Activated CD4-positive, alpha-beta T cell treated with anti-CD3 and anti-CD28 coated beads, Interleukin-2, amount 10 ng/mL, durations not matched to agents 7 days and 5 days (primary cell): Measurements from ENCODE around the gene SPRN. TPM values are rescaled to one million over a fixed set of nuclear protein-coding genes. Genes with fewer than 3 reads are reported as not detected.
A peak's percentile ranks its signal among the peaks of the same experiment; 100 is the strongest.

ENCODE experiments used
- CTCF ChIA-PET: fragments of 350-600 bp; sonication (Branson Sonifier 250); formaldehyde crosslinking; loops from one replicate; lab custom pipeline; 2021; ENCODE audit warnings: antibody characterized with exemption; lab: Charles Lee
- POLR2A ChIA-PET: fragments of 350-600 bp; sonication (Branson Sonifier 250); formaldehyde crosslinking; loops from one replicate; lab custom pipeline; 2021; ENCODE audit warnings: antibody characterized with exemption; lab: Charles Lee
- DNase-seq: peaks from one replicate; pipeline ENCODE4 v3.0.0-alpha.2; 2020
- H3K27ac Mint-ChIP-seq: one replicate; pipeline ENCODE4 v1.8.0; 2021; ENCODE audit warnings: mild to moderate bottlenecking, moderate library complexity, mixed read lengths
- H3K27me3 Mint-ChIP-seq: one replicate; pipeline ENCODE4 v1.8.0; 2021; ENCODE audit warnings: mixed read lengths
- H3K36me3 Mint-ChIP-seq: one replicate; pipeline ENCODE4 v1.8.0; 2021; ENCODE audit warnings: low read depth, mixed read lengths
- H3K4me1 Mint-ChIP-seq: one replicate; pipeline ENCODE4 v1.8.0; 2021; ENCODE audit warnings: mixed read lengths
- H3K4me3 Mint-ChIP-seq: one replicate; pipeline ENCODE4 v1.8.0; 2021; ENCODE audit warnings: mild to moderate bottlenecking, moderate library complexity, mixed read lengths
- H3K9me3 Mint-ChIP-seq: one replicate; pipeline ENCODE4 v1.8.0; 2021; ENCODE audit warnings: mixed read lengths
- total RNA-seq, 2 experiments: library from RNA; stranded (reverse); gene quantifications; one replicate each; pipeline ENCODE4 v1.2.3, GENCODE V29; 2021

SPRN gene
- total RNA-seq, 2 experiments from 2014 or later, result not detected

GRCh38 chr10:133461841-133462240, 37.4 kb upstream of the SPRN start:
- peaks cover 6% of the 10 kb centered on the region for H3K27me3 Mint-ChIP-seq
- POLR2A ChIA-PET, result no interaction called here
- CTCF ChIA-PET, result interaction anchor here (0.9 kb wide), 1 partner anchor 25 kb away, joined by 3 read pairs; no protein-coding TSS in a partner anchor
- no peak overlapping the region for H3K27ac Mint-ChIP-seq
- H3K36me3 Mint-ChIP-seq, result no peaks in the 10 kb centered on the region
- no peak overlapping the region for H3K4me3 Mint-ChIP-seq
- no peaks in the 10 kb centered on the region for H3K4me1 Mint-ChIP-seq
- DNase-seq, result peak; percentile 2
- H3K9me3 Mint-ChIP-seq, result no peaks in the 10 kb centered on the region

GRCh38 chr10:133461027-133461426, 36.6 kb upstream of the SPRN start:
- Mint-ChIP-seq H3K36me3 (no peaks in the 10 kb centered on the region), H3K27ac (no peak overlapping the region), H3K4me1 (no peaks in the 10 kb centered on the region), H3K27me3 (peaks cover 6% of the 10 kb centered on the region), H3K4me3 (no peak overlapping the region), H3K9me3 (no peaks in the 10 kb centered on the region)
- POLR2A ChIA-PET, result no interaction called here
- no peak for DNase-seq
- CTCF ChIA-PET, result interaction anchor here (0.9 kb wide), 1 partner anchor 24 kb away, joined by 3 read pairs; no protein-coding TSS in a partner anchor

- ChIA-PET POLR2A (no interaction called here), CTCF (no interaction called here)
- no peaks in the 10 kb centered on the region for H3K36me3 Mint-ChIP-seq
- no peak overlapping the region for H3K27ac Mint-ChIP-seq
- peaks cover 6% of the 10 kb centered on the region for H3K27me3 Mint-ChIP-seq
- H3K4me3 Mint-ChIP-seq, result no peak overlapping the region
- DNase-seq, result no peak
- H3K4me1 Mint-ChIP-seq, result no peaks in the 10 kb centered on the region
- H3K9me3 Mint-ChIP-seq, result no peaks in the 10 kb centered on the region
Measured at GRCh38 chr10:133460208-133460769, 35.9 kb upstream of the SPRN start.

- H3K27me3 Mint-ChIP-seq, result peaks cover 6% of the 10 kb centered on the region
- H3K4me1 Mint-ChIP-seq, result no peaks in the 10 kb centered on the region
- CTCF ChIA-PET, result no interaction called here
Measured at GRCh38 chr10:133459454-133460207, 35.2 kb upstream of the SPRN start.

GRCh38 chr10:133458710-133459453, 34.5 kb upstream of the SPRN start:
- Mint-ChIP-seq H3K9me3 (no peaks in the 10 kb centered on the region), H3K36me3 (no peaks in the 10 kb centered on the region), H3K4me1 (no peaks in the 10 kb centered on the region), H3K4me3 (no peak overlapping the region), H3K27ac (no peak overlapping the region), H3K27me3 (peaks cover 5% of the 10 kb centered on the region)
- DNase-seq, result no peak
- CTCF ChIA-PET, result no interaction called here
- POLR2A ChIA-PET, result no interaction called here

More at GRCh38 chr10:133459454-133460207, 35.2 kb upstream of the SPRN start:
- Mint-ChIP-seq H3K36me3 (no peaks in the 10 kb centered on the region), H3K4me3 (no peak overlapping the region), H3K27ac (no peak overlapping the region), H3K9me3 (no peaks in the 10 kb centered on the region)
- POLR2A ChIA-PET, result no interaction called here
- no peak for DNase-seq

- Mint-ChIP-seq H3K4me3 (no peak overlapping the region), H3K4me1 (no peaks in the 10 kb centered on the region), H3K36me3 (no peaks in the 10 kb centered on the region), H3K27ac (no peak overlapping the region), H3K27me3 (peaks cover 1% of the 10 kb centered on the region), H3K9me3 (no peaks in the 10 kb centered on the region)
- ChIA-PET POLR2A (no interaction called here), CTCF (no interaction called here)
- DNase-seq, result peak; percentile 5
Measured at GRCh38 chr10:133458021-133458709, 33.7 kb upstream of the SPRN start.

GRCh38 chr10:133457100-133457841, 32.8 kb upstream of the SPRN start:
- Mint-ChIP-seq H3K4me3 (no peak overlapping the region), H3K4me1 (no peaks in the 10 kb centered on the region), H3K27me3 (peaks cover 3% of the 10 kb centered on the region), H3K36me3 (no peaks in the 10 kb centered on the region), H3K27ac (no peak overlapping the region), H3K9me3 (no peaks in the 10 kb centered on the region)
- peak; percentile 3 for DNase-seq
- ChIA-PET CTCF (interaction anchor here (0.9 kb wide), 1 partner anchor 18 kb away, joined by 3 read pairs; no protein-coding TSS in a partner anchor), POLR2A (no interaction called here)

GRCh38 chr10:133456041-133456951, 31.9 kb upstream of the SPRN start:
- H3K36me3 Mint-ChIP-seq, result no peaks in the 10 kb centered on the region
- H3K27me3 Mint-ChIP-seq, result peaks cover 3% of the 10 kb centered on the region
- peak; percentile 3 for DNase-seq
- H3K9me3 Mint-ChIP-seq, result no peaks in the 10 kb centered on the region
- CTCF ChIA-PET, result interaction anchor here (0.9 kb wide), 1 partner anchor 17 kb away, joined by 3 read pairs; no protein-coding TSS in a partner anchor
- no peak overlapping the region for H3K4me3 Mint-ChIP-seq
- no peaks in the 10 kb centered on the region for H3K4me1 Mint-ChIP-seq
- POLR2A ChIA-PET, result no interaction called here
- H3K27ac Mint-ChIP-seq, result no peak overlapping the region

GRCh38 chr10:133455611-133456031, 31.2 kb upstream of the SPRN start:
- POLR2A ChIA-PET, result no interaction called here
- Mint-ChIP-seq H3K4me1 (no peaks in the 10 kb centered on the region), H3K27ac (no peak overlapping the region), H3K4me3 (no peak overlapping the region), H3K27me3 (peaks cover 3% of the 10 kb centered on the region), H3K9me3 (no peaks in the 10 kb centered on the region), H3K36me3 (no peaks in the 10 kb centered on the region)
- CTCF ChIA-PET, result no interaction called here
- DNase-seq, result peak; percentile 3

- CTCF ChIA-PET, result no interaction called here
- H3K27ac Mint-ChIP-seq, result no peak overlapping the region
- H3K9me3 Mint-ChIP-seq, result no peaks in the 10 kb centered on the region
- peaks cover 3% of the 10 kb centered on the region for H3K27me3 Mint-ChIP-seq
- DNase-seq, result no peak
- H3K36me3 Mint-ChIP-seq, result no peaks in the 10 kb centered on the region
- no peak overlapping the region for H3K4me3 Mint-ChIP-seq
- no peaks in the 10 kb centered on the region for H3K4me1 Mint-ChIP-seq
- POLR2A ChIA-PET, result no interaction called here
Measured at GRCh38 chr10:133455196-133455595, 30.8 kb upstream of the SPRN start.

GRCh38 chr10:133454204-133454893, 29.9 kb upstream of the SPRN start:
- ChIA-PET POLR2A (no interaction called here), CTCF (interaction anchor here (1.7 kb wide), 1 partner anchor 10 kb away, joined by 4 read pairs; no protein-coding TSS in a partner anchor)
- no peak for DNase-seq
- H3K27ac Mint-ChIP-seq, result no peak overlapping the region
- peaks cover 4% of the 10 kb centered on the region for H3K27me3 Mint-ChIP-seq
- H3K4me3 Mint-ChIP-seq, result peak overlapping the region; percentile 42
- H3K9me3 Mint-ChIP-seq, result peaks cover 2% of the 10 kb centered on the region
- H3K36me3 Mint-ChIP-seq, result no peaks in the 10 kb centered on the region
- no peaks in the 10 kb centered on the region for H3K4me1 Mint-ChIP-seq
